ENCODE data around the gene ADARB2. TPM values are rescaled to one million over a fixed set of nuclear protein-coding genes. Genes with fewer than 3 reads are reported as not detected.

ADARB2 gene
- total and polyA plus RNA-seq, 4 donors: 0.22 to 1.3 (median 0.55) TPM

GRCh38 chr10:1454428-1454827 lies 282.9 kb downstream of the ADARB2 start:
- no peak overlapping the region for H3K27ac ChIP-seq (ENCODE audit: low read depth in 1 of 2, low read length in 1 of 2)
- ATAC-seq (ENCODE audit: insufficient read depth, low FRiP score): no peak

GRCh38 chr10:1452777-1453176 lies 284.5 kb downstream of the ADARB2 start:
- no peaks in the 10 kb centered on the region for H3K36me3 ChIP-seq (ENCODE audit: control insufficient read depth in 4 of 4, insufficient read depth in 4 of 4, low read length in 4 of 4)
- DNase-seq (no peak), ATAC-seq (ENCODE audit: insufficient read depth, low FRiP score) (no peak)
- H3K27me3 ChIP-seq (ENCODE audit: control insufficient read depth in 3 of 3, insufficient read depth in 3 of 3, low read length in 2 of 3): no peaks in the 10 kb centered on the region
- H3K27ac ChIP-seq (ENCODE audit: low read depth in 1 of 2, low read length in 1 of 2): no peak overlapping the region
- WGBS, 2 donors: 68 to 72% methylated on average over 8 of the region's 8 CpGs
- no peak overlapping the region for H3K9ac ChIP-seq (ENCODE audit: insufficient read depth in 1 of 2, low read length in 2 of 2)
- peaks cover 0 to 2% (median 0%) of the 10 kb centered on the region in 4 donors for H3K9me3 ChIP-seq (ENCODE audit: control insufficient read depth in 4 of 4, insufficient read depth in 3 of 4, low read length in 3 of 4)
- peaks cover 0 to 42% (median 13%) of the 10 kb centered on the region in 5 donors for H3K4me1 ChIP-seq (ENCODE audit: control insufficient read depth in 5 of 5, insufficient read depth in 5 of 5, low read length in 5 of 5)
- TF ChIP-seq, protein P1, sequence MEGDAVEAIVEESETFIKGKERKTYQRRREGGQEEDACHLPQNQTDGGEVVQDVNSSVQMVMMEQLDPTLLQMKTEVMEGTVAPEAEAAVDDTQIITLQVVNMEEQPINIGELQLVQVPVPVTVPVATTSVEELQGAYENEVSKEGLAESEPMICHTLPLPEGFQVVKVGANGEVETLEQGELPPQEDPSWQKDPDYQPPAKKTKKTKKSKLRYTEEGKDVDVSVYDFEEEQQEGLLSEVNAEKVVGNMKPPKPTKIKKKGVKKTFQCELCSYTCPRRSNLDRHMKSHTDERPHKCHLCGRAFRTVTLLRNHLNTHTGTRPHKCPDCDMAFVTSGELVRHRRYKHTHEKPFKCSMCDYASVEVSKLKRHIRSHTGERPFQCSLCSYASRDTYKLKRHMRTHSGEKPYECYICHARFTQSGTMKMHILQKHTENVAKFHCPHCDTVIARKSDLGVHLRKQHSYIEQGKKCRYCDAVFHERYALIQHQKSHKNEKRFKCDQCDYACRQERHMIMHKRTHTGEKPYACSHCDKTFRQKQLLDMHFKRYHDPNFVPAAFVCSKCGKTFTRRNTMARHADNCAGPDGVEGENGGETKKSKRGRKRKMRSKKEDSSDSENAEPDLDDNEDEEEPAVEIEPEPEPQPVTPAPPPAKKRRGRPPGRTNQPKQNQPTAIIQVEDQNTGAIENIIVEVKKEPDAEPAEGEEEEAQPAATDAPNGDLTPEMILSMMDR (IDR thresholded peaks at IDR 0.05; ENCODE audit: control extremely low read depth, extremely low read depth): no peak
- no peak overlapping the region for H3K4me3 ChIP-seq

More at GRCh38 chr10:1454428-1454827, 282.9 kb downstream of the ADARB2 start:
- WGBS, 2 donors: 71 to 72% methylated on average over 6 of the region's 6 CpGs
- TF ChIP-seq, protein P1 (IDR thresholded peaks at IDR 0.05; ENCODE audit: control extremely low read depth, extremely low read depth): no peak
- Histone ChIP-seq H3K9ac (ENCODE audit: insufficient read depth in 1 of 2, low read length in 2 of 2) (no peak overlapping the region), H3K4me3 (no peak overlapping the region), H3K27me3 (ENCODE audit: control insufficient read depth in 3 of 3, insufficient read depth in 3 of 3, low read length in 2 of 3) (peaks cover 0 to 2% (median 0%) of the 10 kb centered on the region in 3 donors), H3K4me1 (ENCODE audit: control insufficient read depth in 5 of 5, insufficient read depth in 5 of 5, low read length in 5 of 5) (peaks cover 0 to 26% (median 10%) of the 10 kb centered on the region in 5 donors), H3K36me3 (ENCODE audit: control insufficient read depth in 4 of 4, insufficient read depth in 4 of 4, low read length in 4 of 4) (no peaks in the 10 kb centered on the region), H3K9me3 (ENCODE audit: control insufficient read depth in 4 of 4, insufficient read depth in 3 of 4, low read length in 3 of 4) (peaks cover 0 to 2% (median 0%) of the 10 kb centered on the region in 4 donors)
- DNase-seq: no peak

GRCh38 chr10:1451941-1452340 lies 285.4 kb downstream of the ADARB2 start:
- DNase-seq (peak; percentile 50 to 73 (median 68)), ATAC-seq (ENCODE audit: insufficient read depth, low FRiP score) (no peak)
- Histone ChIP-seq H3K4me3 (no peak overlapping the region), H3K4me1 (ENCODE audit: control insufficient read depth in 5 of 5, insufficient read depth in 5 of 5, low read length in 5 of 5) (peaks cover 0 to 42% (median 13%) of the 10 kb centered on the region in 5 donors), H3K9me3 (ENCODE audit: control insufficient read depth in 4 of 4, insufficient read depth in 3 of 4, low read length in 3 of 4) (peaks cover 0 to 2% (median 0%) of the 10 kb centered on the region in 4 donors), H3K27me3 (ENCODE audit: control insufficient read depth in 3 of 3, insufficient read depth in 3 of 3, low read length in 2 of 3) (no peaks in the 10 kb centered on the region), H3K9ac (ENCODE audit: insufficient read depth in 1 of 2, low read length in 2 of 2) (no peak overlapping the region), H3K27ac (ENCODE audit: low read depth in 1 of 2, low read length in 1 of 2) (no peak overlapping the region), H3K36me3 (ENCODE audit: control insufficient read depth in 4 of 4, insufficient read depth in 4 of 4, low read length in 4 of 4) (no peaks in the 10 kb centered on the region)
- 82 to 84% methylated on average over 7 of the region's 7 CpGs for WGBS, 2 donors
- TF ChIP-seq, protein P1 (IDR thresholded peaks at IDR 0.05; ENCODE audit: control extremely low read depth, extremely low read depth): no peak

GRCh38 chr10:1451362-1451888 lies 285.9 kb downstream of the ADARB2 start:
- H3K9me3 ChIP-seq (ENCODE audit: control insufficient read depth in 4 of 4, insufficient read depth in 3 of 4, low read length in 3 of 4): peaks cover 0 to 2% (median 0%) of the 10 kb centered on the region in 4 donors
- WGBS, 2 donors: 64 to 65% methylated on average over 4 of the region's 4 CpGs
- TF ChIP-seq, protein P1 (IDR thresholded peaks at IDR 0.05; ENCODE audit: control extremely low read depth, extremely low read depth): no peak
- no peak for DNase-seq
- no peak for ATAC-seq (ENCODE audit: insufficient read depth, low FRiP score)
- H3K27ac ChIP-seq (ENCODE audit: low read depth in 1 of 2, low read length in 1 of 2): no peak overlapping the region
- H3K27me3 ChIP-seq (ENCODE audit: control insufficient read depth in 3 of 3, insufficient read depth in 3 of 3, low read length in 2 of 3): no peaks in the 10 kb centered on the region
- H3K4me3 ChIP-seq: no peak overlapping the region
- H3K4me1 ChIP-seq (ENCODE audit: control insufficient read depth in 5 of 5, insufficient read depth in 5 of 5, low read length in 5 of 5): peaks cover 0 to 42% (median 13%) of the 10 kb centered on the region in 5 donors
- no peak overlapping the region for H3K9ac ChIP-seq (ENCODE audit: insufficient read depth in 1 of 2, low read length in 2 of 2)
- H3K36me3 ChIP-seq (ENCODE audit: control insufficient read depth in 4 of 4, insufficient read depth in 4 of 4, low read length in 4 of 4): no peaks in the 10 kb centered on the region
